Spleen (tissue), 7 donors: ENCODE data around the gene RNASEH2B.

Experiments
- CTCF ChIP-seq, 11 experiments: fragments of 200-600 bp in 7 of 11; fragments of 450-650 bp in 4 of 11; sonication (generic) in 4 of 11; IDR thresholded peaks in 8 of 11; conservative IDR thresholded peaks in 3 of 11; 1 replicate in 7 of 11; 2 replicates in 4 of 11; pipeline versions ENCODE4 v1.4.0 to v1.8.0; 2016 to 2021; ENCODE audit warnings: antibody characterized with exemption in 11 of 11, inconsistent platforms in 4 of 11, mild to moderate bottlenecking in 1 of 11
- POLR2A ChIP-seq, 3 donors: fragments of 450-650 bp; IDR thresholded peaks; one replicate each; pipeline ENCODE4 v1.5.1; 2017; ENCODE audit warnings: antibody characterized with exemption in 3 of 3, mild to moderate bottlenecking in 1 of 3
- POLR2AphosphoS5 ChIP-seq, 3 donors: sonication (generic); formaldehyde crosslinking; IDR thresholded peaks; one replicate each; pipeline ENCODE4 v1.5.1; 2017; ENCODE audit warnings: antibody characterized with exemption in 3 of 3
- donor health status: DM: no; HTN: no; CAD: no; lungs with moderate emphysema.
- donor health status: DM: no; HTN: no; CAD: no.
- donor health status: DM: no; HTN: no; CAD: no.

- no peak for TF ChIP-seq POLR2A (IDR thresholded peaks at IDR 0.05)
- no peak for TF ChIP-seq CTCF (IDR thresholded peaks at IDR 0.05 in 8 of 11, conservative IDR thresholded peaks at IDR 0.05 in 3 of 11)
- no peak for TF ChIP-seq POLR2AphosphoS5 (IDR thresholded peaks at IDR 0.05)
Observed at GRCh38 chr13:50945669-50946068, 36.1 kb downstream of the RNASEH2B start.
